Stimulated activated CD4-positive, alpha-beta T cell treated with anti-CD3 and anti-CD28 coated beads, Interleukin-15, amount 100 ng/mL, for 24 hours (primary cell): ENCODE measurements around the gene TWF2.
"Not testable (repeated sequence)": the region's sequence is repeated elsewhere in the genome, so short reads cannot be mapped to it uniquely, and the experiment has no call there.

Experiments
- DNase-seq: peaks from one replicate; pipeline ENCODE4 v3.0.0-alpha.2; 2020

Gene TWF2

GRCh38 chr3:52238761-52239701 is at the start of gene TWF2:
TSS of gene TWF2 (minus strand) at chr3:52239158. CDS start at chr3:52239016, 142 bp downstream.
- DNase-seq, result peak; percentile 90

- DNase-seq, result no peak
These were observed 49.7 kb upstream of the TWF2 start for GRCh38 chr3:52288674-52289073.

GRCh38 chr3:52286777-52287110 is 47.8 kb upstream of the TWF2 start:
- no peak for DNase-seq

GRCh38 chr3:52284051-52284450 is 45.1 kb upstream of the TWF2 start:
- DNase-seq, result not testable (repeated sequence)

- DNase-seq, result no peak
These were observed 44.3 kb upstream of the TWF2 start for GRCh38 chr3:52283306-52283705.

- DNase-seq, result peak; percentile 31
These were observed 43.2 kb upstream of the TWF2 start for GRCh38 chr3:52281981-52282801.

- DNase-seq, result no peak
These were observed 41.1 kb upstream of the TWF2 start for GRCh38 chr3:52280050-52280461.

- no peak for DNase-seq
These were observed 40.6 kb upstream of the TWF2 start for GRCh38 chr3:52279596-52279995.

- peak; percentile 99 for DNase-seq
These were observed 39.6 kb upstream of the TWF2 start, which contains the start of gene WDR82 for GRCh38 chr3:52278510-52279069. TSS of gene WDR82 (minus strand) at chr3:52278649. CDS start at chr3:52278361, 288 bp downstream.

- peak; percentile 75 for DNase-seq
These were observed 39.1 kb upstream of the TWF2 start for GRCh38 chr3:52277972-52278509.

- peak; percentile 90 for DNase-seq
These were observed 38.4 kb upstream of the TWF2 start for GRCh38 chr3:52277071-52277964.

- DNase-seq, result not testable (repeated sequence)
These were observed 35.8 kb upstream of the TWF2 start for GRCh38 chr3:52274781-52275180.

- no peak for DNase-seq
These were observed 33.9 kb upstream of the TWF2 start for GRCh38 chr3:52272831-52273230.

- DNase-seq, result not testable (repeated sequence)
These were observed 33.2 kb upstream of the TWF2 start for GRCh38 chr3:52272172-52272571.

GRCh38 chr3:52270252-52270754 is 31.3 kb upstream of the TWF2 start:
- no peak for DNase-seq

- DNase-seq, result no peak
These were observed 30.8 kb upstream of the TWF2 start for GRCh38 chr3:52269776-52270175.

- DNase-seq, result peak; percentile 65
These were observed 29.1 kb upstream of the TWF2 start for GRCh38 chr3:52268036-52268435.

GRCh38 chr3:52265387-52265786 is 26.4 kb upstream of the TWF2 start:
- DNase-seq, result no peak

GRCh38 chr3:52262447-52262846 is 23.5 kb upstream of the TWF2 start:
- no peak for DNase-seq

GRCh38 chr3:52259448-52259847 is 20.5 kb upstream of the TWF2 start:
- DNase-seq, result no peak

GRCh38 chr3:52259035-52259434 is 20.1 kb upstream of the TWF2 start:
- DNase-seq, result no peak

GRCh38 chr3:52257911-52258310 is 19.0 kb upstream of the TWF2 start:
- no peak for DNase-seq
